ENCODE data around the gene CAMK1.

The CAMK1 gene

DNA sequence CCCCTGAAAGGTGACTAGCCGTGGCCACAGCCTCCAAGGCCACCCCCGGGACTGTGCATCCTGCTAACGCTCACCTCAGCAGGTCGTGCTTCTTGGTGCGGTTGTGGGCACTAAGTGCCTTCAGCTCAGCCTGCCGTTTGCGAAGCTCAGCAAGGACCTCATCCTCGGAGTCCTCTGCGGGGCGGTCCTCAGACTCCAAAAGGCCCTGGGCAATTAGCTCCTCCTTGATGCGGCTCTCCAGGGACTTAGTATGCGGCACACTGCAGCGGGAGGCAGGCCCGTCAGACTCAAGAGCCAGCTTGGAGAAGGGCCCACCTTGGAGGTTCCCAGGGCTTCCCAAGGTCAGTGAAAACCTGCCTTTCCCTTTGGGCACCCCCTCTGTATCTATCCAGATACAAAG is 14.2 kb upstream of the CAMK1 start:
- Histone ChIP-seq H3K27me3 (ENCODE audit: insufficient read depth, poor library complexity, severe bottlenecking) (no peaks in the 10 kb centered on the region), H3K27ac (replicated peaks) (no peak overlapping the region), H3K4me3 (replicated peaks; ENCODE audit: insufficient read depth, low read length) (no peak overlapping the region)
- DNase-seq (ENCODE audit: low read depth in 1 of 2, low spot score in 1 of 2), result no peak
- TF ChIP-seq REST (IDR thresholded peaks at IDR 0.05; ENCODE audit: insufficient replicate concordance, low read depth) (no peak), POLR2AphosphoS5 (IDR thresholded peaks at IDR 0.05; ENCODE audit: low read depth) (no peak), CTCF (IDR thresholded peaks at IDR 0.05; ENCODE audit: insufficient read depth, low read length) (no peak), GABPA (IDR thresholded peaks at IDR 0.05; ENCODE audit: low read depth) (no peak), SPI1 (IDR thresholded peaks at IDR 0.05; ENCODE audit: borderline replicate concordance, low read depth) (no peak)

GRCh38 chr3:9782770-9783169 is 13.0 kb upstream of the CAMK1 start:
- Histone ChIP-seq H3K27me3 (ENCODE audit: insufficient read depth, poor library complexity, severe bottlenecking) (no peaks in the 10 kb centered on the region), H3K4me3 (replicated peaks; ENCODE audit: insufficient read depth, low read length) (no peak overlapping the region), H3K27ac (replicated peaks) (peak overlapping the region; percentile 96)
- no peak for TF ChIP-seq GABPA (IDR thresholded peaks at IDR 0.05; ENCODE audit: low read depth)
- TF ChIP-seq CTCF (IDR thresholded peaks at IDR 0.05; ENCODE audit: insufficient read depth, low read length), result no peak
- no peak for TF ChIP-seq REST (IDR thresholded peaks at IDR 0.05; ENCODE audit: insufficient replicate concordance, low read depth)
- TF ChIP-seq SPI1 (IDR thresholded peaks at IDR 0.05; ENCODE audit: borderline replicate concordance, low read depth), result no peak
- TF ChIP-seq POLR2AphosphoS5 (IDR thresholded peaks at IDR 0.05; ENCODE audit: low read depth), result no peak
- peak; percentile 56 to 58 for DNase-seq (ENCODE audit: low read depth in 1 of 2, low spot score in 1 of 2)

DNA sequence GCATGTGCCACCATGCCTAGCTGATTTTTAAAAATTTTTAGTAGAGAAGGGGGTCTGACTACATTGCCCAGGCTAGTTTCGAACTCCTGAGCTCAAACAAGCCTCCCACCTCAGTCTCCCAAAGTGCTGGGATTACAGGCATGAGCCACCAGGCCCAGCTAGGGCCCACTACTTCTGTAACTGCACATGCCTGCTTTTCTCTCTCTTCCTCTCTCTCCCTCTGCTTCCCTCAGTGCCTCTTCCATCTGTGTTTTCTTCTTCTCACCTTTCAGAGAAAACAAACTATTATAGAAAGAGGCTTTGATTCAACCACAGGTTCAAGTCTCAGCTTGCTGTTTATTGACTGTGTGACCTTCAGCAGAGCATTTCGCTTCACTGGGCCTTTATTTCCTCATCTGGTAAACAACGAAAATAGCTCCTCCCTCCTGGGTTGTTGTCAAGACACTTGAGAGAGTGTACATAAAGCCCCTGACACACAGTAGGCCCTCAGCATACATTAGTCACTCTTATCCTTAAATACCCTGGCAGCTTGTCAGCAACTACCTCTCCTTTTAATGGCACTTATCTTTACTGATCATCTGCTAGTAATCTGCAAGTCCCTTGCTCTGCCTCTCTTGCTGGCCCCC is 12.3 kb upstream of the CAMK1 start:
- no peak for TF ChIP-seq REST (IDR thresholded peaks at IDR 0.05; ENCODE audit: insufficient replicate concordance, low read depth)
- no peak for TF ChIP-seq SPI1 (IDR thresholded peaks at IDR 0.05; ENCODE audit: borderline replicate concordance, low read depth)
- TF ChIP-seq GABPA (IDR thresholded peaks at IDR 0.05; ENCODE audit: low read depth), result no peak
- TF ChIP-seq POLR2AphosphoS5 (IDR thresholded peaks at IDR 0.05; ENCODE audit: low read depth), result no peak
- no peak for TF ChIP-seq CTCF (IDR thresholded peaks at IDR 0.05; ENCODE audit: insufficient read depth, low read length)
- no peak overlapping the region for H3K4me3 ChIP-seq (replicated peaks; ENCODE audit: insufficient read depth, low read length)
- no peaks in the 10 kb centered on the region for H3K27me3 ChIP-seq (ENCODE audit: insufficient read depth, poor library complexity, severe bottlenecking)
- peak overlapping the region; percentile 96 for H3K27ac ChIP-seq (replicated peaks)
- DNase-seq (ENCODE audit: low read depth in 1 of 2, low spot score in 1 of 2), result peak in 1 of 2 experiments; percentile 24
